ENCODE measurements around the gene VWA3B. TPM values are rescaled to one million over a fixed set of nuclear protein-coding genes. Genes with fewer than 3 reads are reported as not detected.

Gene VWA3B
- total RNA-seq, 1 donor from 2014 or later = not detected

DNA sequence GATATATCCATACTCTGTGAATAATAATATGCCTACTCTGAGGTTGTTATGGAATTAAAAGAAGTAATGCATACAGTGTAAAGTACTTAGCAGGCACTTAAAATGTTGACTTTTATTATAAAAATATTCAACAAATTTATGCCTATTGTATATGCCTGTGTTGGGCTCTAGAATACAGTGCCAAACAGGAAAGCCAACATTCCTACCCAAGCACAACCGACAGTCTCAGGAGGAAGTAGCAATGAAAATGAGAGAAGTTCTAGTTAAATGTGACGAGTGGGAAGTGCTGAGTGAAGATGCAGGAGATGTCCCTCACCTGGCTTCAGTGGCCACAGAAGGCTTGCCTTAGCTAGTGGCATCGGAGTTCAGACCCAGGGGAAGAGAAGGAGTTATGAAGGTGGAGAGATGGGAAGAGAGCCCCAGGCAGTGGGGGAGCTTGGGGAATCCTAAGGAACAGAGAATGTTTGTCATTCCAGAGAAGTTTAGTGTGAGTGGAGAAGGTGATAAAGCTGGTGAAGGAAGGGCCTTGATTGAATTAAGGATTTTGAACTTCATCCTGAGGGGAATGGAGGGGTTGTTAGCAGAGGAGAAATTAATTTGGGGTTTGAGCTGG is 153.9 kb downstream of the VWA3B start:
- TF ChIP-seq, protein P1, sequence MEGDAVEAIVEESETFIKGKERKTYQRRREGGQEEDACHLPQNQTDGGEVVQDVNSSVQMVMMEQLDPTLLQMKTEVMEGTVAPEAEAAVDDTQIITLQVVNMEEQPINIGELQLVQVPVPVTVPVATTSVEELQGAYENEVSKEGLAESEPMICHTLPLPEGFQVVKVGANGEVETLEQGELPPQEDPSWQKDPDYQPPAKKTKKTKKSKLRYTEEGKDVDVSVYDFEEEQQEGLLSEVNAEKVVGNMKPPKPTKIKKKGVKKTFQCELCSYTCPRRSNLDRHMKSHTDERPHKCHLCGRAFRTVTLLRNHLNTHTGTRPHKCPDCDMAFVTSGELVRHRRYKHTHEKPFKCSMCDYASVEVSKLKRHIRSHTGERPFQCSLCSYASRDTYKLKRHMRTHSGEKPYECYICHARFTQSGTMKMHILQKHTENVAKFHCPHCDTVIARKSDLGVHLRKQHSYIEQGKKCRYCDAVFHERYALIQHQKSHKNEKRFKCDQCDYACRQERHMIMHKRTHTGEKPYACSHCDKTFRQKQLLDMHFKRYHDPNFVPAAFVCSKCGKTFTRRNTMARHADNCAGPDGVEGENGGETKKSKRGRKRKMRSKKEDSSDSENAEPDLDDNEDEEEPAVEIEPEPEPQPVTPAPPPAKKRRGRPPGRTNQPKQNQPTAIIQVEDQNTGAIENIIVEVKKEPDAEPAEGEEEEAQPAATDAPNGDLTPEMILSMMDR (conservative IDR thresholded peaks at IDR 0.05) = no peak
- Mint-ChIP-seq H3K36me3 (ENCODE audit: low read depth) (peaks cover 3% of the 10 kb centered on the region), H3K27me3 (ENCODE audit: low read depth) (no peaks in the 10 kb centered on the region), H3K27ac (ENCODE audit: unreplicated experiment) (peak overlapping the region; percentile 64), H3K4me1 (peaks cover 20% of the 10 kb centered on the region), H3K4me3 (peak overlapping the region; percentile 7), H3K9me3 (peaks cover 2% of the 10 kb centered on the region)
- no peak for DNase-seq (ENCODE audit: low read depth, low spot score)

DNA sequence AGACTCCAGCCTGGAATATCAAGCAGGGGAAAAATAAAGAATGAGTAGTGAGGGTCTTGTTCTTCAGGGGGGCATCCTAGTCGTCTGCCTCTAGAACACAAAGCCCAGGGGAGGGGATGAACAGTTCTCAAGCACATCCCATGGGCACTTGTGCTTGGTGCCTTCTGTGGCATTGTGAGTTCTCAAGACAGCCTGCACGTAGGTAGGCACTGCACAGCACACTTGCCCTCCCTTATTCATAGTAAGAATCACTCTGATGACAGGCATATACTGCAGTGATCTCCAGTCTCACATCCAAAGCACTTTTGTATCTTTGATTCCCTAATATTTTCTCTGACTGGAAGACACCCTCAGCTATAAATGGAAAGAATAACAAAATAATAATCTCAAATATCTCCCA is 154.6 kb downstream of the VWA3B start:
- no peak for DNase-seq (ENCODE audit: low read depth, low spot score)
- no peaks in the 10 kb centered on the region for H3K27me3 Mint-ChIP-seq (ENCODE audit: low read depth)
- H3K4me1 Mint-ChIP-seq = peaks cover 20% of the 10 kb centered on the region
- peaks cover 2% of the 10 kb centered on the region for H3K9me3 Mint-ChIP-seq
- TF ChIP-seq, protein P1 (conservative IDR thresholded peaks at IDR 0.05) = no peak
- H3K36me3 Mint-ChIP-seq (ENCODE audit: low read depth) = peaks cover 3% of the 10 kb centered on the region
- peak overlapping the region; percentile 38 for H3K4me3 Mint-ChIP-seq
- peak overlapping the region; percentile 64 for H3K27ac Mint-ChIP-seq (ENCODE audit: unreplicated experiment)

DNA sequence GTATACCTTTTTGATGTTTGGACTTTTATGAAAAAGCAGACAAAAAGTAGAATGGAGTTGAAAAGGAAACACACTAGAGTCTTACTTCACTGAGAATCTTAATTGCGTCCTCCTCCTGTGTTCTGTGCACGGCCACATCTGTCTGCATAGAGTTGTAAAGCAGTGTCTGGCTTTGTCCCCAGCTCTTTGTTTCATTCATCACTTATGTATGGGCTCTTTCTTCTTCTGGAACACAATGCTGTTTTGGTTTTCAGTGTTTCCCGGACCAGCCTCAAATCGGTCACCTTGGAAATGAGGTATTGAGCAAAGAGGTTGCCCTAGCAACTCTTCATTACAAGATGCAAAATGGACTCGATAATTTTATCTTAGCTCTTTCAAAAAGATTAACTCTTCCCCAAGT is 155.0 kb downstream of the VWA3B start:
- Mint-ChIP-seq H3K9me3 (peaks cover 2% of the 10 kb centered on the region), H3K27ac (ENCODE audit: unreplicated experiment) (peak overlapping the region; percentile 64), H3K27me3 (ENCODE audit: low read depth) (no peaks in the 10 kb centered on the region), H3K36me3 (ENCODE audit: low read depth) (peaks cover 3% of the 10 kb centered on the region), H3K4me1 (peaks cover 20% of the 10 kb centered on the region), H3K4me3 (peak overlapping the region; percentile 38)
- DNase-seq (ENCODE audit: low read depth, low spot score) = no peak
- TF ChIP-seq, protein P1 (conservative IDR thresholded peaks at IDR 0.05) = no peak

- H3K4me3 Mint-ChIP-seq = no peak overlapping the region
- H3K36me3 Mint-ChIP-seq (ENCODE audit: low read depth) = peaks cover 16% of the 10 kb centered on the region
- peaks cover 20% of the 10 kb centered on the region for H3K4me1 Mint-ChIP-seq
- H3K27ac Mint-ChIP-seq (ENCODE audit: unreplicated experiment) = no peak overlapping the region
- peaks cover 16% of the 10 kb centered on the region for H3K9me3 Mint-ChIP-seq
- no peak for DNase-seq (ENCODE audit: low read depth, low spot score)
- TF ChIP-seq, protein P1 (conservative IDR thresholded peaks at IDR 0.05) = no peak
- H3K27me3 Mint-ChIP-seq (ENCODE audit: low read depth) = no peaks in the 10 kb centered on the region
Measured at GRCh38 chr2:98245491-98245890, 158.5 kb downstream of the VWA3B start.

GRCh38 chr2:98247383-98247782 is 160.4 kb downstream of the VWA3B start:
- TF ChIP-seq, protein P1 (conservative IDR thresholded peaks at IDR 0.05) = no peak
- H3K4me1 Mint-ChIP-seq = peaks cover 3% of the 10 kb centered on the region
- no peak overlapping the region for H3K27ac Mint-ChIP-seq (ENCODE audit: unreplicated experiment)
- peaks cover 16% of the 10 kb centered on the region for H3K36me3 Mint-ChIP-seq (ENCODE audit: low read depth)
- no peak overlapping the region for H3K4me3 Mint-ChIP-seq
- no peak for DNase-seq (ENCODE audit: low read depth, low spot score)
- no peaks in the 10 kb centered on the region for H3K27me3 Mint-ChIP-seq (ENCODE audit: low read depth)
- H3K9me3 Mint-ChIP-seq = peaks cover 16% of the 10 kb centered on the region

Data from neural crest cell (in vitro differentiated cells).